ENCODE measurements around the gene ACBD3.

GRCh38 chr1:226172589-226172988 is 14.0 kb downstream of the ACBD3 start:
- TF ChIP-seq, protein P1, sequence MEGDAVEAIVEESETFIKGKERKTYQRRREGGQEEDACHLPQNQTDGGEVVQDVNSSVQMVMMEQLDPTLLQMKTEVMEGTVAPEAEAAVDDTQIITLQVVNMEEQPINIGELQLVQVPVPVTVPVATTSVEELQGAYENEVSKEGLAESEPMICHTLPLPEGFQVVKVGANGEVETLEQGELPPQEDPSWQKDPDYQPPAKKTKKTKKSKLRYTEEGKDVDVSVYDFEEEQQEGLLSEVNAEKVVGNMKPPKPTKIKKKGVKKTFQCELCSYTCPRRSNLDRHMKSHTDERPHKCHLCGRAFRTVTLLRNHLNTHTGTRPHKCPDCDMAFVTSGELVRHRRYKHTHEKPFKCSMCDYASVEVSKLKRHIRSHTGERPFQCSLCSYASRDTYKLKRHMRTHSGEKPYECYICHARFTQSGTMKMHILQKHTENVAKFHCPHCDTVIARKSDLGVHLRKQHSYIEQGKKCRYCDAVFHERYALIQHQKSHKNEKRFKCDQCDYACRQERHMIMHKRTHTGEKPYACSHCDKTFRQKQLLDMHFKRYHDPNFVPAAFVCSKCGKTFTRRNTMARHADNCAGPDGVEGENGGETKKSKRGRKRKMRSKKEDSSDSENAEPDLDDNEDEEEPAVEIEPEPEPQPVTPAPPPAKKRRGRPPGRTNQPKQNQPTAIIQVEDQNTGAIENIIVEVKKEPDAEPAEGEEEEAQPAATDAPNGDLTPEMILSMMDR (IDR thresholded peaks at IDR 0.05): no peak
- no peak for TF ChIP-seq POLR2A (IDR thresholded peaks at IDR 0.05)

Data from body of pancreas (tissue), 4 donors.